GM19372 (cell line): Measurements from ENCODE around the gene TMEM35A.
A peak's percentile ranks its signal among the peaks of the same experiment; 100 is the strongest.
"Not testable (repeated sequence)": the region's sequence is repeated elsewhere in the genome, so short reads cannot be mapped to it uniquely, and the experiment has no call there.

ENCODE experiments used
- ATAC-seq: cut with Tn5 transposase; IDR thresholded peaks from one replicate; pipeline ENCODE4 v1.9.1; 2021; ENCODE audit warnings: mild to moderate bottlenecking, low read depth, moderate library complexity; ENCODE audit not compliant: unreplicated experiment

TMEM35A gene, protein sequence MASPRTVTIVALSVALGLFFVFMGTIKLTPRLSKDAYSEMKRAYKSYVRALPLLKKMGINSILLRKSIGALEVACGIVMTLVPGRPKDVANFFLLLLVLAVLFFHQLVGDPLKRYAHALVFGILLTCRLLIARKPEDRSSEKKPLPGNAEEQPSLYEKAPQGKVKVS

GRCh38 chrX:101078716-101079598 lies at the start of gene TMEM35A:
TMEM35A (plus strand) TSS chrX:101078879; CDS start chrX:101079003, 124 bp downstream.
- ATAC-seq: no peak

- ATAC-seq: no peak
Measured at GRCh38 chrX:101029665-101030064, 49.0 kb upstream of the TMEM35A start.

GRCh38 chrX:101037231-101037630 lies 41.4 kb upstream of the TMEM35A start:
- no peak for ATAC-seq

GRCh38 chrX:101040197-101040596 lies 38.5 kb upstream of the TMEM35A start:
- ATAC-seq: no peak

- ATAC-seq: peak; percentile 7
Measured at GRCh38 chrX:101051153-101051548, 27.5 kb upstream of the TMEM35A start.

- peak; percentile 88 for ATAC-seq
Measured at GRCh38 chrX:101051549-101052302, 27.0 kb upstream of the TMEM35A start, which contains the start of gene TRMT2B. TRMT2B (minus strand) TSS chrX:101052111; CDS start chrX:101042289, 9,822 bp downstream.

- not testable (repeated sequence) for ATAC-seq
Measured at GRCh38 chrX:101056551-101056950, 22.1 kb upstream of the TMEM35A start.

DNA sequence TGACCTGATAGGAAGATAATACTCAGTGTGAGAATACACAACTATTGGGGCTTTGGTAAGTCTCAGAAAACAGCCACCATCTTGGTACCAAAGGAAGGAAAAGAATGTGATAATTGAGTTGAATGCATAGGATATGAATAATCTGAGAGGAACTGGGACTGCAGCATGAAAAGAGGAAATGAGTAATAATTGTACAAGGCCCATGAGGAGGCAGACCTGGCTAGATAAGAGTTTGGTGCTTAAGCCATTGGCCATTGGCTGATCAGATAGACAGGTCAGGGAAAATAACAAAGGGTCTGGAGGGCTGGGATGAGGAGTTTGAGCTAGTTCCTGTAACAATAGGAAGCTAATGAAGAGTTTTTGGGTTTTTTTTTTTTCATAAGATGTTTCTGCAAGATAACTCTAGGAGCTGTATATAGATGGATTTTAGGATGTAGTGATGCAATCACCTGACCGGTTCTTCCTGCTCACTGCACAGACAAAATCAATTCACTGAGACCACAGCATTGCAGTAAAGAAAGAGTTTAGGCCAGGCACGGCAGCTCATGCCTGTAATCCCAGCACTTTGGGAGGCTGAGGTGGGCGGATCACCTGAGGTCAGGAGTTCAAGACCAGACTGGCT lies 21.5 kb upstream of the TMEM35A start:
- ATAC-seq: peak; percentile 80

- ATAC-seq: no peak
Measured at GRCh38 chrX:101062176-101062575, 16.5 kb upstream of the TMEM35A start.

- no peak for ATAC-seq
Measured at GRCh38 chrX:101071582-101071981, 7.1 kb upstream of the TMEM35A start.

- ATAC-seq: no peak
Measured at GRCh38 chrX:101079736-101080270, 1.1 kb downstream of the TMEM35A start.

- no peak for ATAC-seq
Measured at GRCh38 chrX:101080326-101081124, 1.8 kb downstream of the TMEM35A start.

DNA sequence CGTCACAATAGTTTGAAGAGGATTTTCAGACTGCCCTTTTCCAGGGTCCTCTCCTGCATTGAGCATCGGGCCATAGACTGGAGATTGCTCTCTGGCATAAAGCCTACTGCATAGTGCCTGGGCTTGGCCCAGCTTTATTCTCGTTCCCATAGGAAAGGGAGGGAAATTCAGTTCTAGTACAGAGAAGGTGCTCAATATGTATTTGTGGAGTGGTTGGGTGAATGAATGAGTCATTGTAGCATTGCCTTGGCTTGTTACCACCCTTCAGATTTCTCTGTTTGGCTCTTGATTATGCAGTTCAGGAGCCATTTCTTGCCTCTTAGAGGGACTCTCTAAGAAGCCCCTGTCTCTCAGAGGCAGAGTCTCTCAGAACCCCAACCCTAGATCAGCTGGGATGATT lies 2.6 kb downstream of the TMEM35A start:
- no peak for ATAC-seq

GRCh38 chrX:101091817-101092216 lies 13.1 kb downstream of the TMEM35A start:
- no peak for ATAC-seq

DNA sequence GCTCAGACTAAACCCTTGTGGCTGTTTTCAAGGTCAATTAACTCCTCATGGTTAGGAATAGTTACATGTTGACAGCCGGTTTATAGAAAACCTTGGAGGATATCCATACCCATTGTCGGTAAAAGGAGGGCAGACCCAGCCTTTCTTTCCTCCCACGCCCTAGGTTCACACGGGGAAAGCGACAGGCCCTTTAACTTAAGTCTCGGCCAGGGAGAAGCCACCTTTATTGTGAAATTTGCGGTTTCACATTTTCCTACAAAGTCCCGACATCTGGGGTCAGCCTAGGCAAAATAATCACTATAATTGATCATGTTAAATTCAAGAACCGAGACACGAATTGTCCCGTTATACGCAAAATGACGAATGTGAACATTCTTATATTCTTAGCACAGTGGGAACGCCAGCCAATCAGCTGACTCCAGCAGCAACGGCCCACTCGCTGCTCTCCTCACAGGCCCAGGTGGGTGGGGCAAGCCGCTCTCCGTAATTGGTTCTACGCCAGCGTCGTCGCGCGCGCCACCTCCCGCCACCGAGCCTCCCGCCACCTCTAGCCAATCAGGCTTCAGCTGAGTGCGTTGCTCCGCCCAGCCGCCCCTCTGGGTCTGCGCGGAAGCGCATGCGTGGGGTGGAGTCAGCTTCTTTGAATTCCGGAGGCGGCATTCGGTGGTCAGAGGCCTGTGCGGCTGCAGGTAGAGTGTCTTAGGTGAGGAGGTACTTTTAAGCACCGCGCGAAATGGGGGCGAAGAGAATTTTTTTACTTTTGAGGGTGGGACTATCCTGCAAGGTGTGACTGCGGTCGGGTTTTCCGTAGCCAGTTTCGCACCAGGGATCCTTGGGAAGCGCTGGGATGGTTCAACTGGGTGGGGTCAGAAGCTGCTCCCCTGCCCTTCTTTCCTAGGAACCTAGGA lies 19.1 kb downstream of the TMEM35A start, which contains the start of gene CENPI:
CENPI (plus strand) TSS at position 659 of the 908 bp plus-strand sequence. CDS start 2,867 bp downstream, outside the sequence.
- ATAC-seq: peak; percentile 98

GRCh38 chrX:101108284-101108683 lies 29.6 kb downstream of the TMEM35A start:
- ATAC-seq: no peak

DNA sequence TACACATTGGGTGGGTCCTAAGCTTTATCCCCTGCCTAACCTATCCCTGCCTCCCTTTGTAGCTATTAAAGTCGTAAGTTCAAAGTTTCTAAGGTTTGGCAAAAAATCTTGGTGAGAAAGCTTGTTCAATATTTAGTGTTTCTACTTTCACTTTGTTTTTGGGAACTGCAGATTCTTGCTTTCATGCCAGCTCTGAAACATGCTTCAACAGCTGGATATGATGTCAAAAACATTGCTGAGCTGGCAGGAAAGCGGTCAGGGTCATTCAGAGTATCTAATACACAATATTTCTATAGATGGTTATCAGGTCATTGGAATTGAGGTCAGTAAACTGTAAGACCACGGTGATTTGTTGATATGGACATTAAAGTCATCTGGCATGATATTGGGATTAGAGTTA lies 39.0 kb downstream of the TMEM35A start:
- no peak for ATAC-seq

DNA sequence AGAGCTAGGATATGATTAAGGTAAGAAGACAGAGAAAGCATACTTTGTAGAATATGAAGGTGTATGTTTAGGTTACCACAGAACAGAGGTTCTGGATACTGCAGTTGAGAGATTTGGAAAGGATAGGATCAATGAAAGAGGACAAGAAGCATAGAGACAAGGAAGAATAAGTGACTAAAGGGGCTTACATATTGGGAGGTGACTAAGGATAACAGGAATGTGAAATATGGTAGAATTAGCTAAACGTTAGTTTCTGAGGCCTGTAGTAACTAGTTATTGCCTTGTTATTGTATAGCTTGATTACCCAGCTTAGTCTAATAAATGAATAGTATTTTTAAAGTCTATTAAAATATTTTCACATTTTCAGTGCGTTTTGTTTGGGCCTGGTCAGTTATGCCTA lies 57.6 kb downstream of the TMEM35A start:
- no peak for ATAC-seq
